GM23338 (cell line): ENCODE data around the gene SLC26A1.

Source experiments
- CREB1 ChIP-seq: fragments of 250-450 bp; sonication (Bioruptor Pico); IDR thresholded peaks from 2 replicates; pipeline ENCODE4 v1.5.0; 2020; ENCODE audit warnings: low read depth, mild to moderate bottlenecking, moderate library complexity
- CTCF ChIP-seq, 2 experiments: fragments of 200-600 bp in 1 of 2; sonication (generic) in 1 of 2; conservative IDR thresholded peaks; 2 replicates each; pipeline versions ENCODE4 v1.5.1 to v1.6.1; 2016 to 2017; ENCODE audit warnings: antibody characterized with exemption in 2 of 2, low read depth in 2 of 2, mild to moderate bottlenecking in 2 of 2, moderate library complexity in 1 of 2
- EZH2 ChIP-seq: fragments of 200-600 bp; sonication (generic); IDR thresholded peaks from one replicate; pipeline ENCODE4 v1.8.0; 2017; ENCODE audit warnings: antibody characterized with exemption, mild to moderate bottlenecking, low read depth; ENCODE audit not compliant: unreplicated experiment
- EZH2phosphoT487 ChIP-seq: fragments of 200-600 bp; sonication (generic); IDR thresholded peaks from one replicate; pipeline ENCODE4 v1.8.1; 2018; ENCODE audit warnings: antibody characterized with exemption; ENCODE audit not compliant: unreplicated experiment
- NANOG ChIP-seq: IDR thresholded peaks from 2 replicates; pipeline ENCODE4 v1.6.1; 2016; ENCODE audit warnings: antibody characterized with exemption, borderline replicate concordance
- POLR2AphosphoS5 ChIP-seq: IDR thresholded peaks from 2 replicates; pipeline ENCODE4 v1.6.1; 2016; ENCODE audit warnings: antibody characterized with exemption, low read depth
- REST ChIP-seq: IDR thresholded peaks from one replicate; pipeline ENCODE4 v1.6.1; 2018; ENCODE audit warnings: antibody characterized with exemption; ENCODE audit not compliant: unreplicated experiment

GRCh38 chr4:946517-947471 lies 46.4 kb downstream of the SLC26A1 start:
- TF ChIP-seq CTCF (conservative IDR thresholded peaks at IDR 0.05; ENCODE audit: low read depth in 2 of 2) (no peak), POLR2AphosphoS5 (no peak), EZH2 (no peak), CREB1 (CRISPR knock-in tag) (no peak), EZH2phosphoT487 (no peak), REST (no peak), NANOG (no peak)
